Endothelial cell of umbilical vein (primary cell): ENCODE data around the gene TESK1. TPM values are rescaled to one million over a fixed set of nuclear protein-coding genes. Genes with fewer than 3 reads are reported as not detected.

Experiments used
- BruUV-seq: library from RNA; stranded (reverse); fragments of 400-500 nt; replicated peaks from 2 replicates; lab custom pipeline; 2021; lab: Mats Ljungman, UMichigan
- CTCF ChIA-PET: fragments of 300-600, 350-600 bp; sonication (Branson Sonifier 250); formaldehyde crosslinking; loops from one replicate; lab custom pipeline; 2021; ENCODE audit warnings: antibody characterized with exemption, inconsistent platforms; lab: Charles Lee
- POLR2A ChIA-PET: fragments of 300-600, 350-600 bp; sonication (Branson Sonifier 250); formaldehyde crosslinking; loops from one replicate; lab custom pipeline; 2021; ENCODE audit warnings: antibody characterized with exemption, inconsistent platforms; lab: Charles Lee
- DNase-seq: peaks from one replicate; pipeline ENCODE4 v3.0.0-alpha.2; 2011; ENCODE audit warnings: low read depth, low spot score
- FAIRE-seq: peaks from 2 replicates; lab custom pipeline; 2011; peaks lifted over from hg19 to GRCh38; lab: Jason Lieb, UNC
- H2AFZ ChIP-seq: 2 replicates; pipeline ENCODE4 v1.6.0; 2012; ENCODE audit warnings: low read depth, low read length, control low read depth, inconsistent platforms
- H3K27ac ChIP-seq: 2 replicates; pipeline ENCODE4 v1.5.1; 2011; ENCODE audit warnings: low read depth, mild to moderate bottlenecking, control low read depth, low read length, moderate library complexity; ENCODE audit not compliant: insufficient read depth
- H3K27me3 ChIP-seq, 2 experiments: 2 replicates each; pipeline versions ENCODE4 v1.6.0 to v1.6.1; 2011; ENCODE audit warnings: low read length in 2 of 2, mixed read lengths in 1 of 2; ENCODE audit not compliant: control insufficient read depth in 2 of 2, insufficient read depth in 2 of 2
- H3K36me3 ChIP-seq, 2 experiments: 2 replicates in 1 of 2; 3 replicates in 1 of 2; pipeline ENCODE4 v1.5.1; 2011; ENCODE audit warnings: low read length in 2 of 2, mild to moderate bottlenecking in 1 of 2, moderate library complexity in 1 of 2; ENCODE audit not compliant: control insufficient read depth in 2 of 2, insufficient read depth in 2 of 2; ENCODE audit errors: extremely low read depth in 1 of 2
- H3K4me1 ChIP-seq: 3 replicates; pipeline ENCODE4 v1.5.1; 2011; ENCODE audit warnings: mild to moderate bottlenecking, low read length; ENCODE audit not compliant: control insufficient read depth, insufficient read depth; ENCODE audit errors: extremely low read depth
- H3K4me2 ChIP-seq: 2 replicates; pipeline ENCODE4 v1.6.1; 2011; ENCODE audit warnings: low read length, control low read depth, mixed read lengths; ENCODE audit not compliant: insufficient read depth
- H3K4me3 ChIP-seq, 3 experiments: fragments of 200-600 bp in 1 of 3; sonication (generic), shearing (Covaris generic) in 1 of 3; replicated peaks in 1 of 3; 2 replicates each; pipeline ENCODE4 v1.5.1; 2011 to 2016; ENCODE audit warnings: control low read depth in 3 of 3, low read length in 3 of 3, mild to moderate bottlenecking in 2 of 3, inconsistent platforms in 1 of 3, low read depth in 1 of 3, moderate library complexity in 1 of 3; ENCODE audit not compliant: insufficient read depth in 1 of 3
- H3K79me2 ChIP-seq: 2 replicates; pipeline ENCODE4 v1.6.0; 2012; ENCODE audit warnings: low read length, inconsistent platforms; ENCODE audit not compliant: control insufficient read depth, insufficient read depth
- H3K9ac ChIP-seq: replicated peaks from 2 replicates; pipeline ENCODE3; 2011; ENCODE audit warnings: low read length, control low read depth; ENCODE audit not compliant: insufficient read depth; ENCODE audit errors: extremely low read depth
- H3K9me1 ChIP-seq: replicated peaks from 3 replicates; pipeline ENCODE4 v1.6.0; 2011; ENCODE audit warnings: mild to moderate bottlenecking, low read length; ENCODE audit not compliant: control insufficient read depth, insufficient read depth; ENCODE audit errors: extremely low read depth
- H3K9me3 ChIP-seq: replicated peaks from 2 replicates; pipeline ENCODE4 v1.5.1; 2012; ENCODE audit warnings: low read length, inconsistent platforms; ENCODE audit not compliant: control insufficient read depth, insufficient read depth
- H4K20me1 ChIP-seq: replicated peaks from 2 replicates; pipeline ENCODE3; 2011; ENCODE audit warnings: mild to moderate bottlenecking, low read length; ENCODE audit not compliant: control insufficient read depth, insufficient read depth; ENCODE audit errors: extremely low read depth
- EZH2 ChIP-seq: IDR thresholded peaks from 2 replicates; pipeline ENCODE4 v1.6.1; 2012; ENCODE audit warnings: borderline replicate concordance, low read depth, mild to moderate bottlenecking, moderate library complexity, low read length, inconsistent platforms; ENCODE audit not compliant: severe bottlenecking
- JUN ChIP-seq: IDR thresholded peaks from 2 replicates; pipeline ENCODE4 v1.6.1; 2011; ENCODE audit warnings: borderline replicate concordance, low read depth; ENCODE audit not compliant: insufficient read length, insufficient read depth
- MYC ChIP-seq: IDR thresholded peaks from one replicate; pipeline ENCODE4 v1.6.1; 2011; ENCODE audit warnings: mild to moderate bottlenecking, low read depth, low read length
- POLR2A ChIP-seq: IDR thresholded peaks from 2 replicates; pipeline ENCODE4 v1.6.1; 2012; ENCODE audit warnings: low read depth, mild to moderate bottlenecking, control low read depth, low read length
- POLR2AphosphoS5 ChIP-seq: IDR thresholded peaks from 2 replicates; pipeline ENCODE4 v1.6.1; 2012; ENCODE audit warnings: low read depth, mild to moderate bottlenecking, control low read depth, low read length, moderate library complexity; ENCODE audit not compliant: insufficient read depth
- dilution Hi-C: fragments of 300-500 bp; cut with MboI; formaldehyde crosslinking; loops from one replicate; pipeline ENCODE4 v1.15.0; 2019; ENCODE audit warnings: low sequenced_read_pairs; ENCODE audit not compliant: extremely low pct_ligation_motif_present
- intact Hi-C: fragments of 100-400 bp; cut with micrococcal nuclease; formaldehyde crosslinking; loops from one replicate; pipeline ENCODE4 v1.10.0; 2022
- polyA plus RNA-seq, 4 experiments: library from polyadenylated mRNA; depleted of rRNA in 3 of 4; stranded (reverse) in 3 of 4; unstranded in 1 of 4; fragments of >200 nt; gene quantifications; 2 replicates each; pipeline versions ENCODE4 v1.2.1 to v1.2.3, GENCODE V29; 2011 to 2012; ENCODE audit warnings: missing spikeins in 1 of 4
- total RNA-seq: library from RNA; stranded (reverse); gene quantifications from 2 replicates; pipeline ENCODE4 v1.2.3, GENCODE V29; 2021

Gene TESK1
- total and polyA plus RNA-seq, 2 donors (not counting 3 experiments of a cell fraction or from before 2014, with no cell fraction given) = 25.3 to 26.4 TPM

GRCh38 chr9:35629597-35629996, 24.5 kb downstream of the TESK1 start:
- ChIA-PET POLR2A (no interaction called here), CTCF (interaction anchor here (1.5 to 4.4 kb wide), 4 partner anchors 11 to 26 kb away, joined by 3 to 36 read pairs (median 5); no protein-coding TSS in a partner anchor)
- H3K4me1 ChIP-seq = no peaks in the 10 kb centered on the region
- no peak for FAIRE-seq
- H3K27ac ChIP-seq = no peak overlapping the region
- no TSS peak for BruUV-seq
- H3K9me1 ChIP-seq = no peaks in the 10 kb centered on the region
- no peaks in the 10 kb centered on the region for H4K20me1 ChIP-seq
- no peak overlapping the region for H2AFZ ChIP-seq
- no peaks in the 10 kb centered on the region for H3K79me2 ChIP-seq
- no peak for DNase-seq
- intact Hi-C loops = no loop called here
- no peak overlapping the region for H3K4me2 ChIP-seq
- H3K36me3 ChIP-seq = no peaks in the 10 kb centered on the region
- H3K9ac ChIP-seq = no peak overlapping the region
- H3K4me3 ChIP-seq = no peak overlapping the region
- dilution Hi-C loops = no loop called here
- H3K9me3 ChIP-seq = no peaks in the 10 kb centered on the region
- no peak for TF ChIP-seq POLR2AphosphoS5
- no peak for TF ChIP-seq JUN
- TF ChIP-seq EZH2 = no peak
- H3K27me3 ChIP-seq = peaks cover 0 to 5% of the 10 kb centered on the region in 2 experiments

DNA sequence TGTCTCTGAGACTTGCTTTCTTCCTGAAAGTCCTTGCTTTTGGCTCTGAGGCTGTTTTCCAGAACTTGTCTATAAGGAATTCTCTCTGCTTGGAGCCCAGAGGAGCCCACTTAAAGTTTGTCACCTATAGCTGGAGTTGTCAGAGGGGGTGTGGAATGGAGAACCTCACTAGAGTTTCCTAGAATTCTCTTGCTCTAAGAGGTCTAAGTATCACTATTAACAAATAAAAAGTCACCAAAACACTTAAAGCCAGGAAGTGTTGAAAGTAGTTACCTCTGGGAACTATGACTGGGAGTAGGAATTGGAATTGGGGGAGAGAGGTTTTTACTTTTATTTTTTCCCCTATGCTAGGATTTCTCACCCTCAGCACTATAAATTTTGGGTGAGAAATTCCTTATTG, 30.7 kb downstream of the TESK1 start:
- peaks cover 6 to 8% of the 10 kb centered on the region in 2 experiments for H3K27me3 ChIP-seq
- ChIA-PET POLR2A (no interaction called here), CTCF (interaction anchor here (1.5 kb wide), 1 partner anchor 22 kb away, joined by 4 read pairs; the partner anchor contains the start of genes CCDC107 and RMRP)
- no peaks in the 10 kb centered on the region for H3K79me2 ChIP-seq
- H3K9me1 ChIP-seq = no peaks in the 10 kb centered on the region
- no peak overlapping the region for H3K4me3 ChIP-seq
- intact Hi-C loops (no loop called here), dilution Hi-C loops (no loop called here)
- no peak overlapping the region for H3K27ac ChIP-seq
- H3K9me3 ChIP-seq = no peaks in the 10 kb centered on the region
- no peaks in the 10 kb centered on the region for H4K20me1 ChIP-seq
- BruUV-seq = no TSS peak
- no peak overlapping the region for H3K9ac ChIP-seq
- no peaks in the 10 kb centered on the region for H3K4me1 ChIP-seq
- FAIRE-seq (peak; percentile 12), DNase-seq (no peak)
- TF ChIP-seq POLR2A = no peak
- no peak for TF ChIP-seq MYC
- no peaks in the 10 kb centered on the region for H3K36me3 ChIP-seq
- H2AFZ ChIP-seq = no peak overlapping the region
- no peak overlapping the region for H3K4me2 ChIP-seq
